Lower leg skin (tissue), 4 donors: ENCODE data around the gene C2CD3. TPM values are rescaled to one million over a fixed set of nuclear protein-coding genes. Genes with fewer than 3 reads are reported as not detected.

Source experiments
- DNase-seq, 2 donors: peaks; one replicate each; pipeline ENCODE4 v3.0.0-alpha.2; 2019; ENCODE audit warnings: low spot score in 2 of 2
- H3K4me3 ChIP-seq: fragments of 200-600 bp; sonication (generic); 2 replicates; pipeline ENCODE4 v1.5.1; 2017; ENCODE audit warnings: mild to moderate bottlenecking, low read depth; ENCODE audit not compliant: poor library complexity, severe bottlenecking
- CTCF ChIP-seq, 3 donors: fragments of 450-650 bp; IDR thresholded peaks; one replicate each; pipeline ENCODE4 v1.5.1; 2016; ENCODE audit warnings: antibody characterized with exemption in 3 of 3, mild to moderate bottlenecking in 3 of 3, moderate library complexity in 2 of 3
- POLR2A ChIP-seq, 2 donors: fragments of 450-650 bp; IDR thresholded peaks; one replicate each; pipeline ENCODE4 v1.6.1; 2016 to 2017; ENCODE audit warnings: antibody characterized with exemption in 2 of 2, mild to moderate bottlenecking in 1 of 2, moderate library complexity in 1 of 2
- WGBS, 2 donors: methylation state at CpG; one replicate each; pipeline ENCODE4 v1.1.5; 2018; 5-methylcytosine and 5-hydroxymethylcytosine counted together
- intact Hi-C: fragments of 100-400 bp; cut with DNase I; formaldehyde crosslinking; loops from one replicate; pipeline ENCODE4 v1.15.0; 2023; ENCODE audit warnings: low total_unique reads
- total RNA-seq, 4 donors: library from RNA; depleted of rRNA; stranded (reverse); fragments of >200 nt; gene quantifications; one replicate each; pipeline ENCODE4 v1.1.0, GENCODE V29; 2016

C2CD3 gene
- total RNA-seq, 4 donors from 2014 or later = 16.9 to 28.0 (median 24.4) TPM

DNA sequence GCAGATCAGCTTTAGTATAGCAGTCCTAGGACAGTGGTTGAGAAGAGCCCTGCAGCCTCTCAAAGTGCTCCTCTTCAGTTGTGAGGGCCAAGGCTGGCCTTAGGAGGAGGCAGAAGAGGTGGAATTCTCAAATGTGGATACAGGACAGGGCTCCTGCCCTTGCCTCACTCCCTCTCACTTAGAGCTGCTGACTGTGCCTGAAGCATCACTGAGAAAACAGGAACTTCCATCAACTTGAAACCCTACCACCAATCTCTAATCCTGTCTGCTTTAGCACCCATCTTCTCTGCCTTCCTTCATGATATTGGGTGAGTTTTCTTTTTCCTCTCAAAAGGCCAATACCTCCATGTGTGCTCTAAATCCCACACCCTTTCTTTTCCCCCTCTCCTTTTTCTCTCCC is 147.5 kb downstream of the C2CD3 start:
- H3K4me3 ChIP-seq = no peak overlapping the region
- intact Hi-C loops = no loop called here

DNA sequence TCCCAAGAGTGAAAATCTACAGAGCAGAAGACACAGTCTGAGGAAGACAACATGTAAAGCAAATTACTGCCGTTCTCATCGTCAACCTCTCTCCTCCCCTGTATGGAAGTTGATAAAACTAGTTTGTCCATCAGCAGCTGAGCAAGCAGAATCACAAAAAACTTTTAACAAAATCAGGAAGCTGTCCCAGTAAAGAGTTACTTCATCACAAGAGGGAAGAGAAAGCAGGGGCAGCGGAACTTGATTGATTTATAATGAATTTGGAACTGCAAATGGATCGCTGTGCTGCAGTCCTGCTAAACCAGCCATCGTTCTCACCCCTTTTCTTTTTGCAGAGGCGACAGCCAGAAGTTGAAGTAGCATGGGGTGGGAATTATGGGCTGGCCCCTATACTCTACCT is 148.3 kb downstream of the C2CD3 start:
- intact Hi-C loops = no loop called here
- 85 to 89% methylated on average over 6 of the region's 6 CpGs for WGBS, 2 donors
- peak in 1 of 2 donors; percentile 42 for DNase-seq
- TF ChIP-seq CTCF (IDR thresholded peaks at IDR 0.05) = no peak
- TF ChIP-seq POLR2A (IDR thresholded peaks at IDR 0.05) = no peak
- H3K4me3 ChIP-seq = no peak overlapping the region

More for the DNA sequence above, 147.5 kb downstream of the C2CD3 start:
- TF ChIP-seq POLR2A (IDR thresholded peaks at IDR 0.05) = no peak
- no peak for TF ChIP-seq CTCF (IDR thresholded peaks at IDR 0.05)
- no peak for DNase-seq

DNA sequence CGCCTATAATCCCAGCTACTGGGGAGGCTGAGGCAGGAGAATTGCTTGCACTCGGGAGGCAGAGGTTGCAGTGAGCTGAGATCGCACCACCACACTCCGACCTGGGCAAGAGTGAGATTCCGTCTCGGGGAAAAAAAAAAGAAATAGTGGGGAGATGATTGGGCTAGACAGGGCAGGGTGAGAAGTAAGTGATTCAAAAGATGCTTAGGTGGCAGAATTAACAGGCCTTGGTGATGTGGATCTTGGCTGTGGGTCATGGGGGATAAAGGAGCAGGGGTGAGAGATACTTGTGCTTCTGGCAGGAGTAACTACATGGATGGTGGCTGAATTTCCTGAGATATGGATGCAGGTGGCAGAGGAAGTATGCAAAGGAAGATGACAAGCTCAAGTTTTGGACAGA is 148.8 kb downstream of the C2CD3 start:
- 95% methylated on average over 6 of the region's 6 CpGs for WGBS, 2 donors
- TF ChIP-seq CTCF (IDR thresholded peaks at IDR 0.05) (no peak), POLR2A (IDR thresholded peaks at IDR 0.05) (no peak)
- DNase-seq = no peak
- H3K4me3 ChIP-seq = no peak overlapping the region
- intact Hi-C loops = no loop called here

DNA sequence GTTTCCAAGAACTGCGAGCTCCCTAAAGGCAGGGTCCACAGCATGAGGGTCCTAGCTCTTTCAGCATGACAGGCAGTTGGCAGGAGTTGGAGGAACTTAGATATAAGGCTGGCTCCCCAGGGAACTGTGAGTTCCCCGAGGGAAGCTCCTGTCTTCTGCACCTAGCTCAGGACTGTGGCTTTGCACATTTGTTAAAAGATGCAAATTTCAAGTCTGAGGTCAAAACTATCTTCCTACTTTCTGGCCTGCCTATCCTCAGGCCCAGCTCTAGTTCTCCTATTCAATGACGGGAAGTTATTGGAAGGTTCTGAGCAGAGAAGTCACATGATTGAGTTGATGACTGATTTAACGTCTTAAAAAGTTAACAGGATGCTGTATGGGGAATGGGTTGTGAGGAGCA is 150.3 kb downstream of the C2CD3 start:
- TF ChIP-seq POLR2A (IDR thresholded peaks at IDR 0.05) (no peak), CTCF (IDR thresholded peaks at IDR 0.05) (no peak)
- no peak overlapping the region for H3K4me3 ChIP-seq
- intact Hi-C loops = no loop called here
- WGBS, 2 donors = 79 to 80% methylated on average over 4 of the region's 4 CpGs
- peak in 1 of 2 donors; percentile 42 for DNase-seq

GRCh38 chr11:74019860-74020259 is 150.9 kb downstream of the C2CD3 start:
- intact Hi-C loops = no loop called here
- no peak overlapping the region for H3K4me3 ChIP-seq
- DNase-seq = peak in 1 of 2 donors; percentile 39
- TF ChIP-seq POLR2A (IDR thresholded peaks at IDR 0.05) (no peak), CTCF (IDR thresholded peaks at IDR 0.05) (no peak)
- 88 to 92% methylated on average over 4 of the region's 4 CpGs for WGBS, 2 donors

- intact Hi-C loops = no loop called here
- no peak overlapping the region for H3K4me3 ChIP-seq
- WGBS, 2 donors = 55 to 63% methylated on average over 4 of the region's 4 CpGs
- peak in 1 of 2 donors; percentile 73 for DNase-seq
- TF ChIP-seq CTCF (IDR thresholded peaks at IDR 0.05) = no peak
- no peak for TF ChIP-seq POLR2A (IDR thresholded peaks at IDR 0.05)
Observed at GRCh38 chr11:74019104-74019738, 151.6 kb downstream of the C2CD3 start.
